Smooth muscle cell (in vitro differentiated cells): ENCODE results near the gene TMPRSS6. TPM values are rescaled to one million over a fixed set of nuclear protein-coding genes. Genes with fewer than 3 reads are reported as not detected.

Source experiments
- DNase-seq: peaks from one replicate; lab custom pipeline; 2025; ENCODE audit not compliant: unreplicated experiment; lab: John Stamatoyannopoulos, UW
- H2AFZ ChIP-seq: fragments of 200-600 bp; sonication (generic); 2 replicates; pipeline ENCODE4 v1.6.0; 2016; ENCODE audit warnings: antibody characterized with exemption, low read depth, mild to moderate bottlenecking
- H3F3A ChIP-seq: fragments of 200-600 bp; sonication (generic); 2 replicates; pipeline ENCODE4 v1.6.0; 2017; ENCODE audit warnings: antibody characterized with exemption, low read depth
- H3K27ac ChIP-seq: fragments of 200-600 bp; sonication (generic); 2 replicates; pipeline ENCODE4 v1.5.1; 2016; ENCODE audit warnings: low read depth, mild to moderate bottlenecking
- H3K27me3 ChIP-seq: fragments of 200-600 bp; sonication (generic); 2 replicates; pipeline ENCODE4 v1.6.1; 2016; ENCODE audit warnings: low read depth, mild to moderate bottlenecking
- H3K36me3 ChIP-seq: fragments of 200-600 bp; sonication (generic); 2 replicates; pipeline ENCODE4 v1.5.1; 2016; ENCODE audit warnings: low read depth
- H3K4me1 ChIP-seq: fragments of 200-600 bp; sonication (generic); 2 replicates; pipeline ENCODE4 v1.5.1; 2016; ENCODE audit warnings: low read depth
- H3K4me2 ChIP-seq: fragments of 200-600 bp; sonication (generic); 2 replicates; pipeline ENCODE4 v1.6.0; 2016; ENCODE audit warnings: mild to moderate bottlenecking
- H3K4me3 ChIP-seq: fragments of 200-600 bp; sonication (generic); 2 replicates; pipeline ENCODE4 v1.5.1; 2016; ENCODE audit warnings: mild to moderate bottlenecking
- H3K79me2 ChIP-seq: fragments of 200-600 bp; sonication (generic); 2 replicates; pipeline ENCODE4 v1.6.0; 2016; ENCODE audit warnings: low read depth, mild to moderate bottlenecking
- H3K9ac ChIP-seq: fragments of 200-600 bp; sonication (generic); 2 replicates; pipeline ENCODE4 v1.6.0; 2016; ENCODE audit warnings: low read depth
- H3K9me3 ChIP-seq: fragments of 200-600 bp; sonication (generic); replicated peaks from 2 replicates; pipeline ENCODE4 v1.5.1; 2016; ENCODE audit warnings: low read depth
- H4K20me1 ChIP-seq: fragments of 200-600 bp; sonication (generic); 2 replicates; pipeline ENCODE4 v1.6.0; 2016; ENCODE audit warnings: low read depth
- WGBS: methylation state at CpG from one replicate; pipeline ENCODE4 v1.1.7; 2016; ENCODE audit warnings: low lambda C conversion rate; 5-methylcytosine and 5-hydroxymethylcytosine counted together
- polyA plus RNA-seq: library from polyadenylated mRNA; unstranded; fragments of >200 nt; fragmentation: Nextera tagmentation; extraction: Ambion mirVana; gene quantifications from 2 replicates; pipeline ENCODE4 v1.2.1, GENCODE V29; 2016
- total RNA-seq: library from RNA; depleted of rRNA; stranded (reverse); fragments of >200 nt; gene quantifications from 2 replicates; pipeline ENCODE4 v1.2.3, GENCODE V29; 2014
- TF ChIP-seq, protein P1 (sequence below): fragments of 200-600 bp; sonication (generic); IDR thresholded peaks from 2 replicates; pipeline ENCODE4 v1.5.1; 2017; ENCODE audit warnings: borderline replicate concordance, mild to moderate bottlenecking, antibody characterized with exemption; ENCODE audit not compliant: insufficient read depth, poor library complexity, severe bottlenecking

Gene TMPRSS6
- total and polyA plus RNA-seq, 2 experiments from 2014 or later, result not detected

GRCh38 chr22:37070744-37071143, 38.8 kb downstream of the TMPRSS6 start:
- H3K4me3 ChIP-seq, result no peak overlapping the region
- H3K27me3 ChIP-seq, result peaks cover 56% of the 10 kb centered on the region
- TF ChIP-seq, protein P1, sequence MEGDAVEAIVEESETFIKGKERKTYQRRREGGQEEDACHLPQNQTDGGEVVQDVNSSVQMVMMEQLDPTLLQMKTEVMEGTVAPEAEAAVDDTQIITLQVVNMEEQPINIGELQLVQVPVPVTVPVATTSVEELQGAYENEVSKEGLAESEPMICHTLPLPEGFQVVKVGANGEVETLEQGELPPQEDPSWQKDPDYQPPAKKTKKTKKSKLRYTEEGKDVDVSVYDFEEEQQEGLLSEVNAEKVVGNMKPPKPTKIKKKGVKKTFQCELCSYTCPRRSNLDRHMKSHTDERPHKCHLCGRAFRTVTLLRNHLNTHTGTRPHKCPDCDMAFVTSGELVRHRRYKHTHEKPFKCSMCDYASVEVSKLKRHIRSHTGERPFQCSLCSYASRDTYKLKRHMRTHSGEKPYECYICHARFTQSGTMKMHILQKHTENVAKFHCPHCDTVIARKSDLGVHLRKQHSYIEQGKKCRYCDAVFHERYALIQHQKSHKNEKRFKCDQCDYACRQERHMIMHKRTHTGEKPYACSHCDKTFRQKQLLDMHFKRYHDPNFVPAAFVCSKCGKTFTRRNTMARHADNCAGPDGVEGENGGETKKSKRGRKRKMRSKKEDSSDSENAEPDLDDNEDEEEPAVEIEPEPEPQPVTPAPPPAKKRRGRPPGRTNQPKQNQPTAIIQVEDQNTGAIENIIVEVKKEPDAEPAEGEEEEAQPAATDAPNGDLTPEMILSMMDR, result no peak
- H3K9ac ChIP-seq, result no peak overlapping the region
- no peak for DNase-seq
- H3K4me2 ChIP-seq, result no peak overlapping the region
- no peak overlapping the region for H2AFZ ChIP-seq
- H3K79me2 ChIP-seq, result no peaks in the 10 kb centered on the region
- no peaks in the 10 kb centered on the region for H3K36me3 ChIP-seq
- H3K9me3 ChIP-seq, result no peaks in the 10 kb centered on the region
- H3K4me1 ChIP-seq, result no peaks in the 10 kb centered on the region
- no peaks in the 10 kb centered on the region for H3F3A ChIP-seq
- H4K20me1 ChIP-seq, result no peaks in the 10 kb centered on the region
- WGBS, result 87% methylated on average over 9 of the region's 9 CpGs
- no peak overlapping the region for H3K27ac ChIP-seq

DNA sequence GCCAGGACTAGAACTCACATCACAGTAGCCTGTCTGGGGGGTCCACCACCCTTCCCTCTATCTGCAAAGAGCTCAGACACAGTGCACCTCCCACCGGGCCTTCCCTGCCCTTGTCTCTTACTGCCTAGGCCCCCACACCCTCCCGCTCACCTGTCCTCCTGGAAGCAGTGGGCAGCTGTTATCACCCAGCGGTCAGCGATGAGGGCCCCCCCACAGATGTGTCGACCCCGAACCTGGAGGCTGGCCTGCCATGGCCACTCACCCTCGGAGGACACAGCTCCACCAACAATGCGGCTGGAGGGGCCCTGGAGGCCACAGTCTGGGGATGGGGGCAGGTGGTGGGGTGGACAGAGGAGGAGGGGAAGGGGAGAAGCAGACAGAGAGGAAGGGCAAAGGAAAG, 39.2 kb downstream of the TMPRSS6 start:
- Histone ChIP-seq H3K79me2 (no peaks in the 10 kb centered on the region), H3K4me2 (no peak overlapping the region), H3F3A (no peaks in the 10 kb centered on the region), H2AFZ (no peak overlapping the region), H3K27ac (no peak overlapping the region), H4K20me1 (no peaks in the 10 kb centered on the region), H3K27me3 (peaks cover 52% of the 10 kb centered on the region), H3K4me3 (no peak overlapping the region), H3K9me3 (no peaks in the 10 kb centered on the region), H3K36me3 (no peaks in the 10 kb centered on the region), H3K9ac (no peak overlapping the region), H3K4me1 (no peaks in the 10 kb centered on the region)
- no peak for DNase-seq
- TF ChIP-seq, protein P1, result no peak
- 98% methylated on average over 6 of the region's 8 CpGs for WGBS

GRCh38 chr22:37069719-37070118, 39.8 kb downstream of the TMPRSS6 start:
- Histone ChIP-seq H3K9ac (no peak overlapping the region), H3K4me3 (no peak overlapping the region), H3K27ac (no peak overlapping the region), H3F3A (no peaks in the 10 kb centered on the region), H2AFZ (no peak overlapping the region), H3K79me2 (no peaks in the 10 kb centered on the region), H3K36me3 (no peaks in the 10 kb centered on the region), H3K27me3 (peaks cover 46% of the 10 kb centered on the region), H3K4me1 (no peaks in the 10 kb centered on the region), H3K4me2 (no peak overlapping the region), H4K20me1 (no peaks in the 10 kb centered on the region), H3K9me3 (no peaks in the 10 kb centered on the region)
- DNase-seq, result no peak
- TF ChIP-seq, protein P1, result no peak
- WGBS, result 85% methylated on average over 7 of the region's 9 CpGs

DNA sequence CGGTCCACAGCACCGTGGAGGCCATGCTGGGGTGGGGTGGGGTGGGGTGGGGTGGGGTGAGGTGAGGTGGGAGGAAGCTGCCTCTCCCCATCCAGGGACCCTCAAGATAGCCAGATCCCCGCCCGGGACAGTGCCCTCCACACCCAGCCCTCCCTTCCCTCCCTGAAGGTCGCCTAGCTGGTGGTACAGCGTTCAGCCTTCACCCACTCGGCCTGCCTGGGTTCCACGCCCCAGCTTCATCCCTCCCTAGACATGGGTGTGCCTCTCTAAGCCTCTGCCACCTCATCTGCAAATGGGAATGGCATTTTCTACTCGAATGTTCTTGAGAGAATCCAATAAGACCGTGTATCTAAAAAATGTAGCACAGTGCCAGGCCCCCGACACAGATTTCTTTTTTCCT, 40.2 kb downstream of the TMPRSS6 start:
- TF ChIP-seq, protein P1, result no peak
- Histone ChIP-seq H3K27me3 (peaks cover 42% of the 10 kb centered on the region), H3K4me2 (no peak overlapping the region), H2AFZ (no peak overlapping the region), H3K27ac (no peak overlapping the region), H3K79me2 (no peaks in the 10 kb centered on the region), H3K4me3 (no peak overlapping the region), H3K36me3 (no peaks in the 10 kb centered on the region), H3K9me3 (no peaks in the 10 kb centered on the region), H3F3A (no peaks in the 10 kb centered on the region), H3K9ac (no peak overlapping the region), H4K20me1 (no peaks in the 10 kb centered on the region), H3K4me1 (no peaks in the 10 kb centered on the region)
- no peak for DNase-seq
- WGBS, result 55% methylated on average over 9 of the region's 11 CpGs
